Measurements from ENCODE around the gene GNAQ. TPM values are rescaled to one million over a fixed set of nuclear protein-coding genes. Genes with fewer than 3 reads are reported as not detected.
A peak's percentile ranks its signal among the peaks of the same experiment; 100 is the strongest.

The GNAQ gene
- polyA plus RNA-seq, 3 donors: 8.3 to 51.0 (median 9.6) TPM

GRCh38 chr9:77964258-77964657 lies 67.4 kb downstream of the GNAQ start:
- H3K27ac ChIP-seq (ENCODE audit: low read depth in 1 of 2, low read length in 2 of 2): no peak overlapping the region
- no peak overlapping the region for H3K4me3 ChIP-seq (replicated peaks in 1 of 3; ENCODE audit: low read depth in 2 of 3, low read length in 3 of 3)
- Mint-ChIP-seq H3K27ac (no peak overlapping the region), H3K9me3 (no peaks in the 10 kb centered on the region), H3K27me3 (ENCODE audit: low read depth in 3 of 3) (no peaks in the 10 kb centered on the region), H3K4me3 (no peak overlapping the region), H3K4me1 (peaks cover 53% of the 10 kb centered on the region), H3K36me3 (peaks cover 14 to 19% of the 10 kb centered on the region in 2 donors)
- peaks cover 0 to 12% of the 10 kb centered on the region in 2 donors for H3K36me3 ChIP-seq (replicated peaks in 1 of 2; ENCODE audit: control insufficient read depth in 1 of 2, insufficient read depth in 2 of 2, low read length in 2 of 2)
- H2AFZ ChIP-seq (ENCODE audit: insufficient read depth, low read depth, low read length, poor library complexity, severe bottlenecking): no peak overlapping the region
- H3K9me3 ChIP-seq (replicated peaks in 1 of 2; ENCODE audit: control insufficient read depth in 1 of 2, insufficient read depth in 1 of 2, low read length in 2 of 2): no peaks in the 10 kb centered on the region
- peaks cover 98% of the 10 kb centered on the region for H4K20me1 ChIP-seq (ENCODE audit: insufficient read depth, low read length)
- no peaks in the 10 kb centered on the region for H3K27me3 ChIP-seq (ENCODE audit: control insufficient read depth in 2 of 2, insufficient read depth in 2 of 2, low read length in 2 of 2)
- peaks cover 100% of the 10 kb centered on the region for H3K79me2 ChIP-seq (ENCODE audit: insufficient read depth, low read length)
- no peak overlapping the region for H3K4me2 ChIP-seq (replicated peaks; ENCODE audit: extremely low read depth, low read length, poor library complexity, severe bottlenecking)
- DNase-seq: no peak
- H3K9ac ChIP-seq (ENCODE audit: insufficient read depth, low read length, poor library complexity, severe bottlenecking): no peak overlapping the region
- H3K4me1 ChIP-seq (ENCODE audit: control insufficient read depth in 1 of 2, insufficient read depth in 2 of 2, low read length in 2 of 2): no peaks in the 10 kb centered on the region
- intact Hi-C loops (cut with micrococcal nuclease): no loop called here
- no peak for TF ChIP-seq CTCF (IDR thresholded peaks at IDR 0.05)
- no CpG with 5 or more reads among the region's 3 CpGs for WGBS (ENCODE audit: insufficient coverage)

- H3K4me1 Mint-ChIP-seq: peaks cover 59% of the 10 kb centered on the region
- peaks cover 6 to 13% of the 10 kb centered on the region in 2 donors for H3K36me3 Mint-ChIP-seq
- no peaks in the 10 kb centered on the region for H3K9me3 Mint-ChIP-seq
- Histone ChIP-seq H3K4me2 (replicated peaks; ENCODE audit: extremely low read depth, low read length, poor library complexity, severe bottlenecking) (no peak overlapping the region), H3K27me3 (ENCODE audit: control insufficient read depth in 2 of 2, insufficient read depth in 2 of 2, low read length in 2 of 2) (no peaks in the 10 kb centered on the region), H3K4me3 (replicated peaks in 1 of 3; ENCODE audit: low read depth in 2 of 3, low read length in 3 of 3) (no peak overlapping the region), H3K79me2 (ENCODE audit: insufficient read depth, low read length) (peaks cover 100% of the 10 kb centered on the region), H2AFZ (ENCODE audit: insufficient read depth, low read depth, low read length, poor library complexity, severe bottlenecking) (no peak overlapping the region), H3K4me1 (ENCODE audit: control insufficient read depth in 1 of 2, insufficient read depth in 2 of 2, low read length in 2 of 2) (peaks cover 17 to 22% of the 10 kb centered on the region in 2 donors), H3K9me3 (replicated peaks in 1 of 2; ENCODE audit: control insufficient read depth in 1 of 2, insufficient read depth in 1 of 2, low read length in 2 of 2) (no peaks in the 10 kb centered on the region), H4K20me1 (ENCODE audit: insufficient read depth, low read length) (peaks cover 98% of the 10 kb centered on the region), H3K36me3 (replicated peaks in 1 of 2; ENCODE audit: control insufficient read depth in 1 of 2, insufficient read depth in 2 of 2, low read length in 2 of 2) (no peaks in the 10 kb centered on the region), H3K27ac (ENCODE audit: low read depth in 1 of 2, low read length in 2 of 2) (no peak overlapping the region), H3K9ac (ENCODE audit: insufficient read depth, low read length, poor library complexity, severe bottlenecking) (no peak overlapping the region)
- no peaks in the 10 kb centered on the region for H3K27me3 Mint-ChIP-seq (ENCODE audit: low read depth in 3 of 3)
- WGBS (ENCODE audit: insufficient coverage): no CpG with 5 or more reads among the region's 1 CpG
- DNase-seq: no peak
- no peak for TF ChIP-seq CTCF (IDR thresholded peaks at IDR 0.05)
- intact Hi-C loops (cut with micrococcal nuclease): no loop called here
- H3K4me3 Mint-ChIP-seq: no peak overlapping the region
- H3K27ac Mint-ChIP-seq: peak overlapping the region in 1 of 7 donors; percentile 29
These were observed 70.1 kb downstream of the GNAQ start for GRCh38 chr9:77961541-77961940.

Measured in CD14-positive monocyte (primary cell).